Thyroid gland (tissue), 4 donors: ENCODE data around the gene CYFIP1. TPM values are rescaled to one million over a fixed set of nuclear protein-coding genes. Genes with fewer than 3 reads are reported as not detected.

ENCODE experiments used
- DNase-seq, 2 donors: peaks; one replicate each; pipeline ENCODE4 v3.0.0-alpha.2; 2019
- H3K27ac ChIP-seq, 3 donors: fragments of 200-600 bp; sonication (generic); 1 replicate in 2 of 3; 2 replicates in 1 of 3; pipeline ENCODE4 v1.5.1; 2016 to 2019; ENCODE audit warnings: mild to moderate bottlenecking in 1 of 3, moderate library complexity in 1 of 3
- H3K27me3 ChIP-seq: fragments of 200-600 bp; sonication (generic); one replicate; pipeline ENCODE4 v1.5.1; 2019
- H3K36me3 ChIP-seq, 2 donors: fragments of 200-600 bp; sonication (generic); one replicate each; pipeline ENCODE4 v1.5.1; 2016 to 2019
- H3K4me1 ChIP-seq, 2 donors: fragments of 200-600 bp; sonication (generic); one replicate each; pipeline ENCODE4 v1.5.1; 2017 to 2019
- H3K4me3 ChIP-seq, 3 donors: fragments of 200-600 bp; sonication (generic); replicated peaks in 1 of 3; 1 replicate in 2 of 3; 2 replicates in 1 of 3; pipeline ENCODE4 v1.5.1; 2016; ENCODE audit warnings: mild to moderate bottlenecking in 1 of 3
- H3K9me3 ChIP-seq: fragments of 200-600 bp; sonication (generic); one replicate; pipeline ENCODE4 v1.5.1; 2017
- POLR2A ChIP-seq, 2 donors: fragments of 450-650 bp; IDR thresholded peaks; one replicate each; pipeline ENCODE4 v1.6.1; 2017; ENCODE audit warnings: antibody characterized with exemption in 2 of 2, mild to moderate bottlenecking in 2 of 2, moderate library complexity in 1 of 2
- WGBS, 2 donors: methylation state at CpG; one replicate each; pipeline ENCODE4 v1.1.5; 2017; 5-methylcytosine and 5-hydroxymethylcytosine counted together
- intact Hi-C: fragments of 100-400 bp; cut with DNase I; formaldehyde crosslinking; loops from one replicate; pipeline ENCODE4 v1.15.1; 2023
- total RNA-seq, 4 donors: library from RNA; depleted of rRNA; stranded (reverse); fragments of >200 nt; gene quantifications; one replicate each; pipeline ENCODE4 v1.2.3, GENCODE V29; 2016
- TF ChIP-seq, protein P1 (sequence below), 6 experiments: fragments of 200-600 bp in 3 of 6; fragments of 450-650 bp in 3 of 6; sonication (generic) in 3 of 6; IDR thresholded peaks; one replicate each; pipeline ENCODE4 v1.5.1; 2016 to 2019; ENCODE audit warnings: antibody characterized with exemption in 6 of 6, mild to moderate bottlenecking in 2 of 6, inconsistent platforms in 1 of 6, moderate library complexity in 1 of 6

Gene CYFIP1
- total RNA-seq, 4 donors from 2014 or later = 89.1 to 138 (median 131) TPM

DNA sequence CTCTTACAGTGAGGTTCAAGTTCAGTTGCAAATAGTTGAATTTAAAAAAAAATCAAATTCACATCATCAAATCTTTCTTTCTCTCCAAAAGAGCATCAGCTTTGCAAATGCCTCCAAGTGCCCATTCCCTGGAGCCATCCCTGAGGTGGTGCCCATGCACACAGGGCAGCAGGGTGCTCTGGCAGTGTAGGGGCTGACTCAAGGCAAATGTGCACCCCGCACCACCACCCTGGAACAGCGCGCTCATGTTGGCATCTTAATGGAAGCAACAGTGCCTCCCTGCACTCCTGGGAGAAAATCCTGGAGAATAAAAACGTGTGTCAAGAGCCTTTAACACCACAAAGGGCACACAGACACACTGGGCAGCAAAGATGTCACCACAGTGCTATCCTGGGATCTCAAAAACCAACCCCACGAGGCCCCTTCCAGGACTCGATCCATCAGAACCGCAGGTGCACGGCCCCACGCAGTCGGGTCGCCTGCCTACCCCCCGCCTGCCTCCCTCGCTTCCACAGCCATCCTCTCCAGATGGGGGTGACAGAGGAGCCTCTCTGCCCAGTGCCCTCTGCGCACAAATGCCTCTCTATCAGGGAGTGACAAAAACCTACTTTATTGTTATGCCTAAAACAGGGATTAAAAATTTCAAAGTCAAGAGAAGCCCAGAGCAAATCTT lies 90.9 kb downstream of the CYFIP1 start:
- H3K27ac ChIP-seq = no peak overlapping the region
- intact Hi-C loops = no loop called here
- no peak for TF ChIP-seq POLR2A (IDR thresholded peaks at IDR 0.05)
- TF ChIP-seq, protein P1, sequence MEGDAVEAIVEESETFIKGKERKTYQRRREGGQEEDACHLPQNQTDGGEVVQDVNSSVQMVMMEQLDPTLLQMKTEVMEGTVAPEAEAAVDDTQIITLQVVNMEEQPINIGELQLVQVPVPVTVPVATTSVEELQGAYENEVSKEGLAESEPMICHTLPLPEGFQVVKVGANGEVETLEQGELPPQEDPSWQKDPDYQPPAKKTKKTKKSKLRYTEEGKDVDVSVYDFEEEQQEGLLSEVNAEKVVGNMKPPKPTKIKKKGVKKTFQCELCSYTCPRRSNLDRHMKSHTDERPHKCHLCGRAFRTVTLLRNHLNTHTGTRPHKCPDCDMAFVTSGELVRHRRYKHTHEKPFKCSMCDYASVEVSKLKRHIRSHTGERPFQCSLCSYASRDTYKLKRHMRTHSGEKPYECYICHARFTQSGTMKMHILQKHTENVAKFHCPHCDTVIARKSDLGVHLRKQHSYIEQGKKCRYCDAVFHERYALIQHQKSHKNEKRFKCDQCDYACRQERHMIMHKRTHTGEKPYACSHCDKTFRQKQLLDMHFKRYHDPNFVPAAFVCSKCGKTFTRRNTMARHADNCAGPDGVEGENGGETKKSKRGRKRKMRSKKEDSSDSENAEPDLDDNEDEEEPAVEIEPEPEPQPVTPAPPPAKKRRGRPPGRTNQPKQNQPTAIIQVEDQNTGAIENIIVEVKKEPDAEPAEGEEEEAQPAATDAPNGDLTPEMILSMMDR (IDR thresholded peaks at IDR 0.05) = no peak
- H3K4me3 ChIP-seq = no peak overlapping the region
- no peaks in the 10 kb centered on the region for H3K27me3 ChIP-seq
- H3K36me3 ChIP-seq = peaks cover 9 to 26% of the 10 kb centered on the region in 2 donors
- H3K9me3 ChIP-seq = no peaks in the 10 kb centered on the region
- no peaks in the 10 kb centered on the region for H3K4me1 ChIP-seq
- no peak for DNase-seq
- WGBS, 2 donors = 91 to 94% methylated on average over 14 of the region's 14 CpGs

DNA sequence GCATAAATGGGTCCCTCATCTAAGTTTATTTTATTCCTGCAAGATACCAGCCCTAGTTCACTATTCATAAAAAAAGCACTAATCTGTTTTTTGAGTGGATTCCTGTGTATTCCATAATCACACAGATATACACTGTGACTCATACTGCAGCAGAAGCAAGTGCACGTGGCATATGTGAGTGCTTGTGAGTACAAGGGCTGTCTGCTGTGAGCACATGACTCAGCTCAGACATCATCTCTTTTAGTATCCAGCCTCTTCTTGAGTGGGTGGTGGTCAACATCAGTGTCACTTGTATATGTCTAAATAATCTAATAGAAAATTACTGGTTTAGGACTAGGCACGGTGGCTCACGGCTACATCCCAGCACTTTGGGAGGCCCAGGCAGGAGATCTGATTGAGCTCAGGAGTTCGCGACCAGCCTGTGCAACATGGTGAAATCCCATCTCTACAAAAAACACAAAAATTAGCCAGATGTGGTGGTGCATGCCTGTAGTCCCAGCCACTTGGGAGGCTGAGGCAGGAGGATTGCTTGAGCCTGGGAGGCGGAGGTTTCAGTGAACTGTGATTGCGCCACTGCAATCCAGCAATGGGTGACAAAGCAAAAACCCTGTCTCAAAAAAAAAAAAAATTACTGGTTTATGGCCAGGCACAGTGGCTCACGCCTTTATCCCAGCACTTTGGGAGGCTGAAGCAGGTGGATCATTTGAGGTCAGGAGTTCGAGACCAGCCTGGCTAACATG lies 91.9 kb downstream of the CYFIP1 start:
- H3K36me3 ChIP-seq = peaks cover 9 to 20% of the 10 kb centered on the region in 2 donors
- no peak overlapping the region for H3K4me3 ChIP-seq
- no peak for DNase-seq
- 96 to 97% methylated on average over 9 of the region's 9 CpGs for WGBS, 2 donors
- no peak overlapping the region for H3K27ac ChIP-seq
- H3K27me3 ChIP-seq = no peaks in the 10 kb centered on the region
- H3K4me1 ChIP-seq = no peaks in the 10 kb centered on the region
- intact Hi-C loops = no loop called here
- no peaks in the 10 kb centered on the region for H3K9me3 ChIP-seq
- TF ChIP-seq, protein P1 (IDR thresholded peaks at IDR 0.05) = no peak
- no peak for TF ChIP-seq POLR2A (IDR thresholded peaks at IDR 0.05)

DNA sequence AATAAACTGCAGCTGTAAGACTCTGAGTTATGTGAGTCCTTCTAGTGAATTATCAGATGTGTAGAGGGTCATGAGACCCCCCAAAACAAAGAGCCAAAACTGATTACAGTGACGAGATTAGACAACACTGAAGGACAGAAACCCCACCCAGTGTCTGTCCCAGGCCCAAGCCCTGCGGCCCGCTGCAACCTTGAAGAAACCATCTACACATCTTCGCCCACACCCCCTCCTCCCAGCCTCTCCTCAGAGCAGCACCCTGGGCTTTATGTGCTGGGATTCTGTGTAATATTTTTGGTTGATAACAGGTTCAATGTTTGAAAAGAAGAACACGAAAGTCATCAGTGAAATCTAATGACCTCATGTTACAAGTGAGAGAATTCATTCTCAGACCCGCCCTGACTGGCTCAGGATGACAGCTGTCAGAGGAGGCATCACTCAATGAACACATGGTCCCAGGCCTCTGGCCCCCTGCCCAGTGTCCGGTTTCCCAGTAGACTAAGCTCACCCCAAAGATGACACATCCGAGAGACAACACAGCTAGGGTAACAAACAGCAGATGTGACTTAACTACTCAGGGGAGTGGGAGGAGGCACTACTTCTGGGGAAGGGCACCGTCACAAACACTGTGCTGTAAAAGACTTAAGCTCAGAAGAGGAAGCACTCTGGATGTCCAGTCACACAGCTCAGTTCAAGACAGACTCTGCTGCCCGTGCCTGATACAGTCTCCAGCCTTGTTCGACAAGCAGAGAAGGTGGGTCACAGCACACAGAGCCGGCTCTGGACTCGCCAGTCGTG lies 92.8 kb downstream of the CYFIP1 start:
- TF ChIP-seq, protein P1 (IDR thresholded peaks at IDR 0.05) = no peak
- no peak for TF ChIP-seq POLR2A (IDR thresholded peaks at IDR 0.05)
- Histone ChIP-seq H3K4me3 (no peak overlapping the region), H3K9me3 (no peaks in the 10 kb centered on the region), H3K4me1 (no peaks in the 10 kb centered on the region), H3K27me3 (no peaks in the 10 kb centered on the region), H3K36me3 (peaks cover 19 to 20% of the 10 kb centered on the region in 2 donors), H3K27ac (no peak overlapping the region)
- DNase-seq = no peak
- WGBS, 2 donors = 90 to 93% methylated on average over 14 of the region's 14 CpGs
- intact Hi-C loops = no loop called here

DNA sequence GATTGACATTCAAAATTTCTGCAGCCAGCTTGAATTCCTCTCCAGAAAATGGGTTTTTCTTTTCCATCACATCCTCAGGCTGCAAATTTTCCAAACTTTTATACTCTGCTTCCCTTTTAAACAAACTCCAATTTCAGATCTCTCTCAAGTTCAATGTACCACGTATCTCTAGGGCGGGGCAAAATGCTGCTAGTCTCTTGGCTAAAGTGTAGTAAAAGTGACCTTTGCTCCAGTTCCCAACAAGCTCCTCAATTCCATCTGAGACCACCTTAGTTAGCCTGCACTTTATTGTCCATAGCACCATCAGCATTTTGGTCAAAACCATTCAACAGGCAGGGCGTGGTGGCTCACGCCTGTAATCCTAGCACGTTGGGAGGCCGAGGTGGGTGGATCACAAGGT lies 95.0 kb downstream of the CYFIP1 start:
- WGBS, 2 donors = 93 to 98% methylated on average over 6 of the region's 6 CpGs
- intact Hi-C loops = no loop called here
- TF ChIP-seq POLR2A (IDR thresholded peaks at IDR 0.05) = no peak
- TF ChIP-seq, protein P1 (IDR thresholded peaks at IDR 0.05) = no peak
- Histone ChIP-seq H3K36me3 (peaks cover 29 to 30% of the 10 kb centered on the region in 2 donors), H3K4me1 (no peaks in the 10 kb centered on the region), H3K27ac (no peak overlapping the region), H3K27me3 (no peaks in the 10 kb centered on the region), H3K9me3 (no peaks in the 10 kb centered on the region), H3K4me3 (no peak overlapping the region)
- no peak for DNase-seq
